K562 (cell line): ENCODE measurements around the gene CD46. TPM values are rescaled to one million over a fixed set of nuclear protein-coding genes. Genes with fewer than 3 reads are reported as not detected.

Experiments used
- CCAR2 ChIP-seq: fragments of 200-400 bp; formaldehyde crosslinking; IDR thresholded peaks from 2 replicates; pipeline ENCODE4 v1.6.1; 2017; ENCODE audit warnings: mild to moderate bottlenecking, low read depth, low read length
- FOXK2 ChIP-seq, 2 experiments: fragments of 450-650 bp; IDR thresholded peaks in 1 of 2; conservative IDR thresholded peaks in 1 of 2; 2 replicates each; pipeline ENCODE4 v1.6.1; 2016; ENCODE audit warnings: low read depth in 2 of 2, mild to moderate bottlenecking in 1 of 2
- HDAC2 ChIP-seq: fragments of 450-650 bp; IDR thresholded peaks from 2 replicates; pipeline ENCODE4 v1.6.1; 2016; ENCODE audit warnings: mild to moderate bottlenecking
- SMAD4 ChIP-seq: fragments of 250-450 bp; sonication (Bioruptor Pico); conservative IDR thresholded peaks from 2 replicates; pipeline ENCODE4 v1.8.0; 2021; ENCODE audit warnings: inconsistent platforms, mild to moderate bottlenecking, moderate library complexity
- ZC3H4 ChIP-seq: sonication (generic); formaldehyde crosslinking; IDR thresholded peaks from 2 replicates; pipeline ENCODE4 v1.9.0; 2021; ENCODE audit warnings: missing genetic modification reagents, borderline replicate concordance
- ZC3H8 ChIP-seq: fragments of 450-650 bp; IDR thresholded peaks from 2 replicates; pipeline ENCODE4 v1.6.1; 2017
- ZNF165 ChIP-seq: fragments of 250-450 bp; sonication (Bioruptor Pico); IDR thresholded peaks from 2 replicates; pipeline ENCODE4 v1.4.0; 2020; ENCODE audit warnings: borderline replicate concordance
- polyA plus RNA-seq, 8 experiments: library from polyadenylated mRNA; depleted of rRNA in 4 of 8; stranded (reverse) in 5 of 8; unstranded in 3 of 8; fragments of >200 nt; fragmentation: Nextera tagmentation in 2 of 8; fragmentation: Illumina TruSeq in 1 of 8; extraction: Ambion mirVana in 2 of 8; extraction: Trizol in 1 of 8; gene quantifications; 2 replicates each; pipeline versions ENCODE4 v1.2.1 to v1.2.3, GENCODE V29; 2011 to 2014; ENCODE audit warnings: inconsistent platforms in 1 of 8, missing spikeins in 1 of 8
- total RNA-seq, 7 experiments: library from RNA; depleted of rRNA in 6 of 7; stranded (reverse); fragments of >200 nt in 6 of 7; fragmentation: Illumina TruSeq in 2 of 7; extraction: Trizol in 2 of 7; gene quantifications; 2 replicates each; pipeline versions ENCODE4 v1.2.1 to v1.2.3, GENCODE V29; 2011 to 2021; ENCODE audit warnings: low replicate concordance in 1 of 7
- TF ChIP-seq, protein P1 (sequence below), 2 experiments: fragments of 450-650 bp; formaldehyde crosslinking in 1 of 2; IDR thresholded peaks; 2 replicates each; pipeline versions ENCODE4 v1.4.0 to v1.6.1; 2014 to 2020; ENCODE audit warnings: mild to moderate bottlenecking in 2 of 2, borderline replicate concordance in 1 of 2, low read depth in 1 of 2
- TF ChIP-seq, protein P2 (sequence below): fragments of 450-650 bp; IDR thresholded peaks from one replicate; pipeline ENCODE4 v1.6.1; 2018; ENCODE audit warnings: mild to moderate bottlenecking, moderate library complexity; ENCODE audit not compliant: partially characterized antibody
- TF ChIP-seq, protein P3 (sequence below): fragments of 250-450 bp; sonication (Bioruptor Pico); IDR thresholded peaks from 2 replicates; pipeline ENCODE4 v1.4.0; 2020; ENCODE audit warnings: mild to moderate bottlenecking, moderate library complexity
- TF ChIP-seq, protein P4 (sequence below): fragments of 450-650 bp; IDR thresholded peaks from 2 replicates; pipeline ENCODE4 v1.6.1; 2016; ENCODE audit warnings: borderline replicate concordance

Gene CD46
- total and polyA plus RNA-seq, 9 of the 15 experiments (the other 6 are each of a cell fraction or from before 2014, with no cell fraction given) = 87.9 to 374 (median 156) TPM

DNA sequence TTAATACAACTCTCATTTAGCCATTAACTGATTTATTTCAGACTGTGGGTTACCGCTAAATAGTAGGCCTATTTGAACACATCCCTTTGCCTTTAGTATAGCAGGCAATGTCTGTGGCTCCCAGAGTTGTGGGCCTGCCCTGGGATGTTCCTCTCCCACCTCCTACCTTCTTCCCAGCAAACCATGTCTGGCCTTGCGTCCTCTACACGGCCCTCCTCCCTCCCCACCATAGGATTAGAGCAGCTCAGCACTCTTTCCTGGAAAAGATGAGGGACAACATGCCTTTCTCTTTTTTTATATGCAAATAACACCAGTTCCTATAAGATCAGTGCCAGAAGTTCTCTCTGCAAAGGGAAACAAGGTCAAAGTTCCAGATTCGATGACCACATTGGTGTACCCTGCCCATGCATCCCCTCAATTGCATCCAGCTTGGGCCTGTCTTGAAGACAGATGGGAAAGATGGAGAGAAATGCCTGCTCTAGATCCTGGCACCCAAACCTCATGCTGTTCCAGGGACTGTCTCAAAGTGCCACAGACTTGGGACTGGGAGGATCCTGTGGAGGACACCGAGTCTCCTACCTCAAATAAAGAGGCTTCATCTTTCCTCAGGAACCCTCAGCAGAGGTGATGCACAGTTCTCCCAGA is 57.2 kb downstream of the CD46 start (continued):
- TF ChIP-seq, protein P1, sequence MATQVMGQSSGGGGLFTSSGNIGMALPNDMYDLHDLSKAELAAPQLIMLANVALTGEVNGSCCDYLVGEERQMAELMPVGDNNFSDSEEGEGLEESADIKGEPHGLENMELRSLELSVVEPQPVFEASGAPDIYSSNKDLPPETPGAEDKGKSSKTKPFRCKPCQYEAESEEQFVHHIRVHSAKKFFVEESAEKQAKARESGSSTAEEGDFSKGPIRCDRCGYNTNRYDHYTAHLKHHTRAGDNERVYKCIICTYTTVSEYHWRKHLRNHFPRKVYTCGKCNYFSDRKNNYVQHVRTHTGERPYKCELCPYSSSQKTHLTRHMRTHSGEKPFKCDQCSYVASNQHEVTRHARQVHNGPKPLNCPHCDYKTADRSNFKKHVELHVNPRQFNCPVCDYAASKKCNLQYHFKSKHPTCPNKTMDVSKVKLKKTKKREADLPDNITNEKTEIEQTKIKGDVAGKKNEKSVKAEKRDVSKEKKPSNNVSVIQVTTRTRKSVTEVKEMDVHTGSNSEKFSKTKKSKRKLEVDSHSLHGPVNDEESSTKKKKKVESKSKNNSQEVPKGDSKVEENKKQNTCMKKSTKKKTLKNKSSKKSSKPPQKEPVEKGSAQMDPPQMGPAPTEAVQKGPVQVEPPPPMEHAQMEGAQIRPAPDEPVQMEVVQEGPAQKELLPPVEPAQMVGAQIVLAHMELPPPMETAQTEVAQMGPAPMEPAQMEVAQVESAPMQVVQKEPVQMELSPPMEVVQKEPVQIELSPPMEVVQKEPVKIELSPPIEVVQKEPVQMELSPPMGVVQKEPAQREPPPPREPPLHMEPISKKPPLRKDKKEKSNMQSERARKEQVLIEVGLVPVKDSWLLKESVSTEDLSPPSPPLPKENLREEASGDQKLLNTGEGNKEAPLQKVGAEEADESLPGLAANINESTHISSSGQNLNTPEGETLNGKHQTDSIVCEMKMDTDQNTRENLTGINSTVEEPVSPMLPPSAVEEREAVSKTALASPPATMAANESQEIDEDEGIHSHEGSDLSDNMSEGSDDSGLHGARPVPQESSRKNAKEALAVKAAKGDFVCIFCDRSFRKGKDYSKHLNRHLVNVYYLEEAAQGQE (IDR thresholded peaks at IDR 0.05; ENCODE audit: borderline replicate concordance) = no peak
- TF ChIP-seq, protein P1 (CRISPR knock-in tag; IDR thresholded peaks at IDR 0.05; ENCODE audit: low read depth) = no peak
- TF ChIP-seq FOXK2 (conservative IDR thresholded peaks at IDR 0.05 in 1 of 2, IDR thresholded peaks at IDR 0.05 in 1 of 2; ENCODE audit: low read depth in 2 of 2) (no peak), ZC3H4 (CRISPR knock-in tag) (no peak), CCAR2 (no peak), SMAD4 (no peak), HDAC2 (no peak), ZC3H8 (no peak), ZNF165 (no peak)
- TF ChIP-seq, protein P2, sequence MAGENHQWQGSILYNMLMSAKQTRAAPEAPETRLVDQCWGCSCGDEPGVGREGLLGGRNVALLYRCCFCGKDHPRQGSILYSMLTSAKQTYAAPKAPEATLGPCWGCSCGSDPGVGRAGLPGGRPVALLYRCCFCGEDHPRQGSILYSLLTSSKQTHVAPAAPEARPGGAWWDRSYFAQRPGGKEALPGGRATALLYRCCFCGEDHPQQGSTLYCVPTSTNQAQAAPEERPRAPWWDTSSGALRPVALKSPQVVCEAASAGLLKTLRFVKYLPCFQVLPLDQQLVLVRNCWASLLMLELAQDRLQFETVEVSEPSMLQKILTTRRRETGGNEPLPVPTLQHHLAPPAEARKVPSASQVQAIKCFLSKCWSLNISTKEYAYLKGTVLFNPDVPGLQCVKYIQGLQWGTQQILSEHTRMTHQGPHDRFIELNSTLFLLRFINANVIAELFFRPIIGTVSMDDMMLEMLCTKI = no peak
- TF ChIP-seq, protein P3, sequence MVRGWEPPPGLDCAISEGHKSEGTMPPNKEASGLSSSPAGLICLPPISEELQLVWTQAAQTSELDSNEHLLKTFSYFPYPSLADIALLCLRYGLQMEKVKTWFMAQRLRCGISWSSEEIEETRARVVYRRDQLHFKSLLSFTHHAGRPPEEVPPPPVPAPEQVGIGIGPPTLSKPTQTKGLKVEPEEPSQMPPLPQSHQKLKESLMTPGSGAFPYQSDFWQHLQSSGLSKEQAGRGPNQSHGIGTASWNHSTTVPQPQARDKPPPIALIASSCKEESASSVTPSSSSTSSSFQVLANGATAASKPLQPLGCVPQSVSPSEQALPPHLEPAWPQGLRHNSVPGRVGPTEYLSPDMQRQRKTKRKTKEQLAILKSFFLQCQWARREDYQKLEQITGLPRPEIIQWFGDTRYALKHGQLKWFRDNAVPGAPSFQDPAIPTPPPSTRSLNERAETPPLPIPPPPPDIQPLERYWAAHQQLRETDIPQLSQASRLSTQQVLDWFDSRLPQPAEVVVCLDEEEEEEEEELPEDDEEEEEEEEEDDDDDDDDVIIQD (CRISPR knock-in tag) = no peak
- TF ChIP-seq, protein P4, sequence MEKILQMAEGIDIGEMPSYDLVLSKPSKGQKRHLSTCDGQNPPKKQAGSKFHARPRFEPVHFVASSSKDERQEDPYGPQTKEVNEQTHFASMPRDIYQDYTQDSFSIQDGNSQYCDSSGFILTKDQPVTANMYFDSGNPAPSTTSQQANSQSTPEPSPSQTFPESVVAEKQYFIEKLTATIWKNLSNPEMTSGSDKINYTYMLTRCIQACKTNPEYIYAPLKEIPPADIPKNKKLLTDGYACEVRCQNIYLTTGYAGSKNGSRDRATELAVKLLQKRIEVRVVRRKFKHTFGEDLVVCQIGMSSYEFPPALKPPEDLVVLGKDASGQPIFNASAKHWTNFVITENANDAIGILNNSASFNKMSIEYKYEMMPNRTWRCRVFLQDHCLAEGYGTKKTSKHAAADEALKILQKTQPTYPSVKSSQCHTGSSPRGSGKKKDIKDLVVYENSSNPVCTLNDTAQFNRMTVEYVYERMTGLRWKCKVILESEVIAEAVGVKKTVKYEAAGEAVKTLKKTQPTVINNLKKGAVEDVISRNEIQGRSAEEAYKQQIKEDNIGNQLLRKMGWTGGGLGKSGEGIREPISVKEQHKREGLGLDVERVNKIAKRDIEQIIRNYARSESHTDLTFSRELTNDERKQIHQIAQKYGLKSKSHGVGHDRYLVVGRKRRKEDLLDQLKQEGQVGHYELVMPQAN = no peak
